Glomerular endothelial cell (primary cell): ENCODE data around the gene ANO9. TPM values are rescaled to one million over a fixed set of nuclear protein-coding genes. Genes with fewer than 3 reads are reported as not detected.
"Not testable (repeated sequence)": the region's sequence is repeated elsewhere in the genome, so short reads cannot be mapped to it uniquely, and the experiment has no call there.

ENCODE experiments used
- DNase-seq: peaks from one replicate; pipeline ENCODE4 v3.0.0-alpha.2; 2011; ENCODE audit warnings: low read depth, low spot score; ENCODE audit errors: extremely low read depth
- total RNA-seq: library from RNA; depleted of rRNA; stranded (reverse); fragments of >200 nt; gene quantifications from 2 replicates; pipeline ENCODE4 v1.2.3, GENCODE V29; 2015

ANO9 gene
- total RNA-seq, 1 donor from 2014 or later, result 2.0 TPM

- no peak for DNase-seq
Observed at GRCh38 chr11:472816-473215, 31.0 kb upstream of the ANO9 start.

- DNase-seq, result no peak
Observed at GRCh38 chr11:472272-472671, 30.5 kb upstream of the ANO9 start.

- no peak for DNase-seq
Observed at GRCh38 chr11:471468-472145, 29.8 kb upstream of the ANO9 start.

GRCh38 chr11:469684-470560 lies 28.1 kb upstream of the ANO9 start:
- DNase-seq, result no peak

- not testable (repeated sequence) for DNase-seq
Observed at GRCh38 chr11:469026-469683, 27.3 kb upstream of the ANO9 start.

- DNase-seq, result no peak
Observed at GRCh38 chr11:468493-468892, 26.7 kb upstream of the ANO9 start.

- DNase-seq, result no peak
Observed at GRCh38 chr11:468036-468435, 26.2 kb upstream of the ANO9 start.

GRCh38 chr11:465896-466530 lies 24.2 kb upstream of the ANO9 start:
- no peak for DNase-seq

GRCh38 chr11:464316-464715 lies 22.5 kb upstream of the ANO9 start:
- DNase-seq, result no peak

- no peak for DNase-seq
Observed at GRCh38 chr11:462107-462890, 20.5 kb upstream of the ANO9 start.

- DNase-seq, result no peak
Observed at GRCh38 chr11:461626-462025, 19.8 kb upstream of the ANO9 start.

- no peak for DNase-seq
Observed at GRCh38 chr11:460331-461199, 18.8 kb upstream of the ANO9 start.

GRCh38 chr11:459511-460220 lies 17.9 kb upstream of the ANO9 start:
- no peak for DNase-seq

- no peak for DNase-seq
Observed at GRCh38 chr11:457111-457760, 15.4 kb upstream of the ANO9 start.

GRCh38 chr11:456533-456932 lies 14.7 kb upstream of the ANO9 start:
- no peak for DNase-seq

GRCh38 chr11:455566-456147 lies 13.8 kb upstream of the ANO9 start:
- DNase-seq, result no peak

GRCh38 chr11:454801-455565 lies 13.2 kb upstream of the ANO9 start:
- no peak for DNase-seq
